Stimulated activated CD4-positive, alpha-beta T cell treated with anti-CD3 and anti-CD28 coated beads, Interleukin-2, amount 100 ng/mL, for 24 hours (primary cell): ENCODE measurements around the gene TRDN.
"Not testable (repeated sequence)": the region's sequence is repeated elsewhere in the genome, so short reads cannot be mapped to it uniquely, and the experiment has no call there.

Source experiments
- DNase-seq, 2 donors: peaks; one replicate each; pipeline ENCODE4 v3.0.0-alpha.2; 2020

The TRDN gene

GRCh38 chr6:123559816-123560215 lies 76.9 kb downstream of the TRDN start:
- not testable (repeated sequence) for DNase-seq

GRCh38 chr6:123557474-123557873 lies 79.3 kb downstream of the TRDN start:
- not testable (repeated sequence) for DNase-seq

GRCh38 chr6:123551939-123552707 lies 84.6 kb downstream of the TRDN start:
- DNase-seq: no peak

GRCh38 chr6:123550052-123550617 lies 86.6 kb downstream of the TRDN start:
- no peak for DNase-seq

- DNase-seq: no peak
These were observed 87.3 kb downstream of the TRDN start for GRCh38 chr6:123549476-123549875.

- no peak for DNase-seq
These were observed 89.4 kb downstream of the TRDN start for GRCh38 chr6:123547216-123547978.

- DNase-seq: no peak
These were observed 90.2 kb downstream of the TRDN start for GRCh38 chr6:123546537-123546936.

- no peak for DNase-seq
These were observed 95.3 kb downstream of the TRDN start for GRCh38 chr6:123541462-123541861.

- DNase-seq: no peak
These were observed 102.7 kb downstream of the TRDN start for GRCh38 chr6:123533862-123534648.

GRCh38 chr6:123529843-123530242 lies 106.9 kb downstream of the TRDN start:
- DNase-seq: no peak

GRCh38 chr6:123529058-123529457 lies 107.7 kb downstream of the TRDN start:
- no peak for DNase-seq

GRCh38 chr6:123527406-123527805 lies 109.3 kb downstream of the TRDN start:
- DNase-seq: no peak

- DNase-seq: no peak
These were observed 110.6 kb downstream of the TRDN start for GRCh38 chr6:123526128-123526527.

GRCh38 chr6:123524781-123525180 lies 112.0 kb downstream of the TRDN start:
- no peak for DNase-seq

- DNase-seq: no peak
These were observed 116.5 kb downstream of the TRDN start for GRCh38 chr6:123520217-123520616.

GRCh38 chr6:123519189-123519505 lies 117.6 kb downstream of the TRDN start:
- DNase-seq: no peak

GRCh38 chr6:123518441-123519188 lies 118.1 kb downstream of the TRDN start:
- no peak for DNase-seq

- DNase-seq: no peak
These were observed 121.0 kb downstream of the TRDN start for GRCh38 chr6:123515715-123516114.

GRCh38 chr6:123509112-123509511 lies 127.6 kb downstream of the TRDN start:
- no peak for DNase-seq

- DNase-seq: no peak
These were observed 128.5 kb downstream of the TRDN start for GRCh38 chr6:123508290-123508689.

- DNase-seq: no peak
These were observed 129.2 kb downstream of the TRDN start for GRCh38 chr6:123507582-123507981.

- DNase-seq: no peak
These were observed 133.1 kb downstream of the TRDN start for GRCh38 chr6:123503619-123504018.

- no peak for DNase-seq
These were observed 139.7 kb downstream of the TRDN start for GRCh38 chr6:123497025-123497424.
